Stimulated activated CD4-positive, alpha-beta T cell treated with anti-CD3 and anti-CD28 coated beads, Interleukin-2, amount 100 ng/mL, for 4 hours (primary cell): Measurements from ENCODE around the gene GPR173.

Experiments
- DNase-seq: peaks from one replicate; pipeline ENCODE4 v3.0.0-alpha.2; 2020; ENCODE audit warnings: low read depth

The GPR173 gene

DNA sequence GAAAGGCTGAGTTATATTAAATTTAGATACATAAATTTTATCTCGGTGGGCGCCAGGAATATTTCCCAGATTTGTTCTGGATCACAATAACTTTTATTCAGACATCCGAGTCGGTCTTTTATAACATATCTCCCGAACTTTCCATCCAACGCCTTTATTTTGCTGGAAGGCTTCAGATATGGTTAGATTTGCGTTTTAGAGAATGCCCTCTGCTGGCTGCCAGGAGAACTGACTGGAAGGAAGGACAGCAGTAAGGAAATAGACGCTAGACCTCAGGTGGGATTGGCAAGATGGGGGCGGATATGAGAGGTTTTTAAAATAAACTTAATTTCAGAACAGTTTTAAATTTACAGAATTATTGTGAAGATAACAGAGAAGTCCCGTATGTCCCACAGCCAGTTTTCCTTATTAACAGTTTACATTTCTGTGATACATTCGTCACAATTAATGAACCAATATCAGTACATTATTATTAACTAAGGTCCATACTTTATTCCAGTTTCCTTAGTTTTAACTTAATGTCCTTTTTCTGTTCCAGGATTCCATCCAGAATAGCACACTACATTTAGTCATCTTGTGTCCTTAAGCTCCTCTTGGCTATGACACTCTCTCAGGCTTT, 40.7 kb downstream of the GPR173 start:
- no peak for DNase-seq

DNA sequence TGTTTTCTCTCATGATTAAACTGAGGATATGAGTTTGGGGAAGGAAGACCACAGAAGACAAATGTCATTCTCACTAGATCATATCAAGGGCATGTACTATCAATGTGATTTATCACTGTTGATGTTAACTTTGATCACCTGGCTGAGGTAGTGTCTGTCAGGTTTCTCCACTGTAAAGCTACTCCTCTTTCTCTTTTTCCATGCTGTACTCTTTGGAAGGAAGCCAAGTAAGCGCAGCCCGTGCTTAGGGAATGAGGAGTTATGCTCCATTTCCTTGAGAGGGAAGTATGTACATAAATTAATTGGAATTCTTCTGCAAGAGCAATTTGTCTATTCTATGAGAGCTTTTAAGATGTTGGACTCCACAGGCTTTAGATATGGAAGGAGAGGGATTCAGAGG, 41.3 kb downstream of the GPR173 start:
- no peak for DNase-seq

DNA sequence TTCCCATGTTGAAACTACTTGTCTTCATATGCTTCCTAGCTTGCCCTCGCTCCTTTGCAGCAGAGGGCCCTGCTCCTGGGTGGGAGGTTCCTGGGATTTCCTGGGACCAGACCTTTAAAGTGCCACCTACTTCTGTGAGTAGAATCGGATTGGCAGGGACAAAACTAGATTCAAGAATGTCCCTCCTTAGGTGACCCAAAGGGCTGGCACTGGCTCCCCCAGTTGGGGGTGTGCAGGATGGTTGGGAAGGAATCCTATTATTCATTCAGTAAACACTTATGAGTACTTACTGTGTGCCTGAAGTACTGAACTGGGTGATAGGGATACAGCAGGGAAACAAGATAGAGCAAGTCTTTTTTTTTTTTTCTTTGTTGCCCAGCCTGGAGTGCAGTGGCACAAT, 42.8 kb downstream of the GPR173 start:
- no peak for DNase-seq

DNA sequence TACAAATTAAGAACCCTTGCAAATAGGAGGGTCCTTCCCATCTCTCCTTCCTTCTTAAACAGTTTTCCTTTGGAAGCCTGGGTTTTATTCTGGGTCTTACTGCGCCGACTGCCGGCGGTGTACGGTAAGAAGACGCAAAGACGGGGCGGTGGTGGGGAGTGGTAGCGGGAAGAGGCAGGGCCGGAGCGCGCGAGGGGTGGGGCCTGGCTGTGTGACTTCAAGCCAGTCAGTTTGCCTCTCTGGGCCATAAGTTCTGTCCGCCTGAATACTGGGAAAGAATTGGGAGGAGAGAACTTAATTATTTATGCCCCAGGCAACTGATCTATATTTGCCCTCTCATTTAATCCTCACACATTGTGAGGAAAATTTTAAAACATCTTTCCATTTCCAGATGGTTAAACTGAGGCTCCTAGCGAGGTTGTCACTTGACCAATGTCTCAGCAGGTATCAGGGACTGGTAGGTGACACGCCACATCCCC, 44.6 kb downstream of the GPR173 start:
- DNase-seq, result peak; percentile 55

DNA sequence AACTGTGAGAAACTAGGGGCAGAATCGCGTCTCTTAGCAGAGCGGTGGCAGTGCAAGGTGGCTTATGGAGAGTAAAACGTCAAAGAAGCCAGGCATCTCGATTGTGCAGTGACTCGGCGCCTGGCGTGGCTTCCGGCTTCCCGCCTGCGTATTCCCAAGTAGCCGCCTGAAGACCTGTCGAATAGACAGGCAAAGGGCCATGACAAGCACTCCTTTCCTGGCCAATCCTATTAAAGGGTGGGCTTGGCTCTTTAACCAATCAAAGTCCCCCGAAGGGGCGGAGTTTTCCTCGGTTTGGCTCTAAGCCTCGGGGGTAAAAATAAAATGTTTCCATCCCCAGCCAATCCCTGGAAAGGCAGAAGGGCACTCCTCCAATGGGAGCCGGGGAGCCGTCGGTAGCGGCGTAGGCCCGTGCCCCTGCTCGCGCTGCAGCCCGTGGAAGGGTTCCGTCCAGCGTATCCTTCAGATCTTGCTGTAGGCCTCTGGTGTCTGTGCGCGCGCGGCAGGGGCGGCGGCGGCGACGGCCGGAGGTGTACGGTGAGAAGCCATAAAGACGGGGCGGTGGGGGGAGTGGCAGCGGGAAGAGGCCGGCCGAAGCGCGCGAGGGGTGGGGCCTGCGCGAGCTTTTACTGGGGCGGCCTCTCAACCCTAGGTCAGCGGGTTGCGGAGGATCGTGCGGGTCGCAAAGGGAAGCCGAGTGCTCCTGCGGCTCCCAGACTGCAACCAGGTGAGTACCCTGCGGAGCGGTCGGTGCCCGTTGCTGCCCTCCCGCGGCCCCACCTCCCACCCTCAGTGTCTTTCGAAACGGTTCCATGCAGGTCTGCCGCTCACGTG, 45.4 kb downstream of the GPR173 start, which contains the start of gene KANTR:
KANTR (plus strand) TSS at position 395 of the 834 bp plus-strand sequence. CDS start 30,131 bp downstream, outside the sequence.
- DNase-seq, result peak; percentile 56

DNA sequence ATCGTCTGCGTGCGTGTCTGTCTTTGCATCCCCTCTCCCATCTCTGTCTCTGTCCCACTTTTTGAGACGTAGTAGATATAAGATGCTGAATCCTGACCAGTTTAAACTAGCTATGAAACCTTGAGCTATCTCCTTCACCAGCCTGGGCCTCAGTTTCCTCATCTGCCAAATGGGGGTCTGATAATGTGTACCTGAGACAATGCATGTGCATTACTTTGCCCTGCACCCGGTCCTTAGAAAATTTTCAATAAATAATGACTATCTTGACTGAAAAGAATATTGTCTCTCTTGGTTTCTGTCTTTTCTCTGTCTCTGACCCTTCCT, 46.0 kb downstream of the GPR173 start:
- DNase-seq, result no peak

DNA sequence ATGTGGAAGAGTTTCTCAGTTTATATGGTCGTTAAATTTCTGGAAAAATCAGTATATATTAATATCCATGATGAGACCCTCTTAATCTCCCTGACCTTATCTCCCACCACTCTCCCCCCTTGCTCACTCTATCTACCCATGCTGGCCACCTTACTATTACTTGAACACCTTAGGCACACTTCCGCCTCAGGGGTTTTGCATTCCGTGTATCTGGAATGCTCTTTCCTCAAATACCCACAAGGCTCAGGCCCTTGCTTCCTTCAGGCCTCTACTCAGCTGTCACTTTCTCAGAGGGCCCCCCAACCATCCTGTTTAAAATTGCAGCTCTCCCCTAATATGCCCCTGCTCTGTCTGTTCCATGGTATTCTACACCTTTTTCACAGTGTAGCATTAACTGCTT, 47.2 kb downstream of the GPR173 start:
- DNase-seq, result no peak

DNA sequence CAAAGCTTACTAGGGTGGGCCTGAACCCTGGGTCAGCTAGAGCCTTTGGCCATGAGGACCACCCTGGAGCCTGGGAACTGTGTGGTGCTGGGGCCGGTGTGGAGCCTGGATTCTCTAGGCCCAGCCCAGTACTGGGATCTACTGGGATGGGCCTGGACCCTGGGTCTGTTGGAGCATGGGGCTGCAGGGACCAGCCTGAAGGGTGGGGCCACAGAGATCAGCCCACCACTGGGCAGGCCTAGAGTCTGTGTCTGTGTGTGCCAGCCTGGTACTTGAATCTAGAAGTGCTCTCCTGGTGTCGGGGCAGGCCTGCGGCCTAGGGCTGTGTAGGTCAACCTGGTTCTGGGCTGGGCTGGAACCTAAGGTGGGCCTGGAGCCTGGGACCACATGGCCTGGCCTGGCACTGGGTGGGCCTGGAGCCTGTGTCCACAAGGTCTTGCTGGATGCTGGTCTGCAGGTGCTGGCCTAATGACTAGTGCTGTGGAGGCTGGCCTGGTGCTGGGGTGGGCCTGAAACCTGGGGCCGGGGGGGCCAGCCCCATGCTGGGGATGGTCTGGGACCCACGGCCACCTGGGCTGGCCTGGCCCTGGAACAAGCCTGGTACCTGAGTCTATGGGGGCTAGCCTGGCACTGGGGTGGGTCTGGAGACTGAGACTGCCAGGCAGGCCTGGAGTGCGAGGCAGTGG, 66.4 kb downstream of the GPR173 start:
- DNase-seq, result no peak

DNA sequence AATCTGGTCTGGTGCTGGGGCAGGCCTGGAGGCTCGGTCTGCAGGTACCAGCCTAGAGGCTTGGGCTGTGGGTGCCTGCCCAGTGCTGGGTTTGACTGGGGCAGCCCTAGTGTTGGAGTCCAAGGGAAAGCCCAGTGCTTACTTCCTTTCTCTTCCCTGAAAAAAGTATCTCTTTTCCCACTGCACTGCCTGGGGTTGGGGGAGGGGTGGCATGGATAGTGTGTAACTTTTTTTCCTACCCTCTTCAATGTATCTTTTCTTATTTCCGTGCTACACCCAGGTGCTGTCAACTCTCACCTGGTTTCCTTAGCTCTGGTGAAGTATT, 66.9 kb downstream of the GPR173 start:
- DNase-seq, result no peak

DNA sequence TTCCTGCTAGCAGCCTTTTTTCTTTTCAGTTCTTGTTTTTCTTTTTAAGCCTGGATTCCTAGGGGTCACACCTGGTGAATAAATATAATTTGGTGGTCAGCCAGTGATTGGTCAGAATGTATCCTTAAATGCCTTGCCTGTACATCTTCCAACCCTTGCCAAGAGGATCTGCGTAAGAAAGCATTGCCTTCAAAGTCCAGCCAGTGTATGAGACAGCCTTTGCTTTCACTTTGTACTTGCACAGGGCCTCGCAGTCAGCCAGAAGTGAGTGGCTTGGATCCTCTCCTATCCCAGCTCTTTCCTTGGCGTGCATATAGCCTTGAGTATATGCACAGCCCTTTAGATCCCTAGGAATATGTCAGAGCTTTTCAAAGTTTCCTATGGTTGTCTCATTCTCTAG, 67.5 kb downstream of the GPR173 start:
- no peak for DNase-seq

DNA sequence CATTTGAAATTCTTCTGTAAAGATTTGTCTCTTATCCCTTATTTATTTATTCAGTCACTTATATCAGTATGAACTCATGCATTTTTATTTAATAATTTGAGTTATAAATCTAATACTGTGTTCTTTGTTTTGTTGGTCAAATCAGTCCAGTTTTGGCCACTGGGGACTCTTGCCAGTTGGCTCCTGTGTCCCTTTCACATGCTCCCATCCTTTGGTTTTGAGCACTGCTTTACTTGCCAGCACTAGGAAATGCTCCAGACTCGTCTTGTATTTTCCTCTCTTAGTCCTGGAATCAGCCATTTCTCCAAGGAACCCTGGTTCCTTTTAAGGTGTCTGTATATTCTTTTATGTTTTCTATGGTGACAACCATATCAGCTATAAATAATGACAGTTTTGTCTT, 73.4 kb downstream of the GPR173 start:
- DNase-seq, result no peak

DNA sequence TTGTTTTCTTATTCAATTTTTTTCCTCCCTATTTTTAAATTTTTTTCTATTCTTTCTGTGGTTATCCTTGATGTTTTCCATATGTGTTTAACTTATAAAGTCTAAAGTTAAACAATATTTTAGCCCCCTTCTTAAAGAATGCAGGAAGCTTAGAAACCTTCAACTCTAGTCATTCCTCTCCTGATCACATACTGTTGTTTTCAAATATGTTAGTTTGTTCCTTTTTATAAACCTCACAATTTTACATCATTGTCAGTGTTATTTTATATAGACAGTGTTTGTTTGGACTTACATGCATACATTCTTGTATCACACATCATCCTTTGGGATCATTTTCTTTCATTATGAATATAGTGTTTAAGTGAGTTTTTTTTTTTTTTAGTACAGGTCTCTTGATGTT, 76.9 kb downstream of the GPR173 start:
- no peak for DNase-seq

DNA sequence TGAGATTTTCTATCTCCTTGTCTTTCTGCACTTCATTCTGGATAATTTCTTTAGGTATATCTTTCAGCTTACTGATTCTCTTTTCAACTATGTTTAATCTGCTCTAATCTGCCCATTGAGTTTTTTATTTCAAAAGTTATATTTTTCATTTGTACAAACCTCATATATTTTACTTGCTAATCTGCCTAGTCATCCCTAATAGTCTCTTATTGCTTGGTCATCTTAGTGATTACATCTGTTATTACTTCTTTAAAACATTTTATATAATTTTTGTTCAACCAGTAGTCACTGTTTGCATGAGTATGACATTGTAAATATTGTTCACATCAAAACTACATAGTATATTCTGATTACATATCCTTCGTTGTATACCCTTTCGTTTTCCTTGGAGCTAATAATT, 77.8 kb downstream of the GPR173 start:
- no peak for DNase-seq

DNA sequence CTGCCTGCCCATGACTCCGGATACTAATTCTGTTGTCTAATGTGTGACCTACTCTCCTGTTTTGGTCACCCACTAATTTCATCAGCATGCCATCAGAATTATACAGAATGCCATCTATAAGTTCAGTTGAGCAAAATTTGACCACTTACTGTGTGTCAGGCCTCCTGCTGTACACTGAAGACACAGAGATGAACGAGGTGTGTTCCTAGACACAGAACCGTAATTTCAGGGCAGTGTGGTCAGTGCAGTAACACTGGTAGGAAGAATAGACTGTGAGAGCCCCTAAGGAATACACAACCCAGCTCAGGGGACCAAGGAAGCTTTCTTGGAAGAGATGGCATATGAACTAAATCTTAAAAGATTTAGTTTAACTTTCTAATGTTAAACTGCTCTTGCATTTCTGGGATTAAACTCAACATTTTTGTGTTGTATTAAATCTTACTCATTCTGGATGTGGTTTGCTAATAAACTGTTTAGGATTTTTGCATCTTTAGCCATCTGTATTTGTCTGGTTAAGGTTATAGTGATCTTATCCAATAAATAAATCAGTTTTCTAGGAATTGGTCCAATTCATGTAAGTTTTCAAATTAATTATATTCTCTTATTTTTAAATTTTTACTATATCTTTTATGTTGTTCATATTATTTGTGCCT, 79.6 kb downstream of the GPR173 start:
- DNase-seq, result no peak
